HL-60 (cell line): ENCODE measurements around the gene CHMP6.

Experiments
- CTCF ChIP-seq: IDR thresholded peaks from one replicate; pipeline ENCODE4 v1.5.1; 2011; ENCODE audit warnings: low read length, control low read depth, inconsistent platforms; ENCODE audit not compliant: insufficient read depth
- SPI1 ChIP-seq: IDR thresholded peaks from 2 replicates; pipeline ENCODE4 v1.6.1; 2012; ENCODE audit warnings: low read depth, mild to moderate bottlenecking, borderline replicate concordance

DNA sequence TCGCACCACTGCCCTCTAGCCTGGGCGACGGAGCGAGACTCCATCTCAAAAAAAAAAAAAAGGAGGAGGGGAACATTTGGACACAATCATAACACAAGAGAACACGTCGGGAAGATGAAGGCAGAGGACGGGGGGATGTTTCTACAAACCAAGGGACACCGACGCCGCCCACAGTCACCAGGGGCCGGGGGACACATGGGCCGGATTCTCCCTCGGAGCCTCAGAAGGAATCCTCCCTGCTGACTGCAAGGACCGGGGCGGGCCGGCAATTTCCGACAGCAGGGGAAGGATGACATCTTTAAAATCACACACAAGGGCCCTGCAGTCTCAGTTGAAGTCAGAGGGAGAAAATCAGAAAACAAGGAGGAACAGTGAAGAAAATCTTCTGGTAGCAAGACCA is 8.1 kb upstream of the CHMP6 start:
- TF ChIP-seq CTCF (no peak), SPI1 (no peak)
